CD14-positive monocyte (primary cell): Measurements from ENCODE around the gene OR8G1. TPM values are rescaled to one million over a fixed set of nuclear protein-coding genes. Genes with fewer than 3 reads are reported as not detected.

ENCODE experiments used
- DNase-seq, 3 donors: peaks; one replicate each; pipeline ENCODE4 v3.0.0-alpha.2; 2011 to 2022
- H2AFZ ChIP-seq: 2 replicates; pipeline ENCODE4 v1.6.0; 2012; ENCODE audit warnings: mild to moderate bottlenecking, low read depth, low read length, inconsistent platforms; ENCODE audit not compliant: insufficient read depth, poor library complexity, severe bottlenecking
- H3K27ac ChIP-seq, 2 donors: 1 replicate in 1 of 2; 2 replicates in 1 of 2; pipeline ENCODE4 v1.5.1; 2012 to 2013; ENCODE audit warnings: low read length in 2 of 2, control low read depth in 1 of 2, inconsistent platforms in 1 of 2, low read depth in 1 of 2, mild to moderate bottlenecking in 1 of 2
- H3K27me3 ChIP-seq, 2 donors: one replicate each; pipeline versions ENCODE4 v1.6.0 to v1.6.1; 2011 to 2013; ENCODE audit warnings: low read length in 2 of 2; ENCODE audit not compliant: control insufficient read depth in 2 of 2, insufficient read depth in 2 of 2
- H3K36me3 ChIP-seq, 2 donors: replicated peaks in 1 of 2; 1 replicate in 1 of 2; 2 replicates in 1 of 2; pipeline versions ENCODE4 v1.5.1 to v1.6.1; 2012 to 2013; ENCODE audit warnings: low read length in 2 of 2, control low read depth in 1 of 2, inconsistent platforms in 1 of 2, mild to moderate bottlenecking in 1 of 2; ENCODE audit not compliant: insufficient read depth in 2 of 2, control insufficient read depth in 1 of 2
- H3K4me1 ChIP-seq, 2 donors: 1 replicate in 1 of 2; 2 replicates in 1 of 2; pipeline versions ENCODE4 v1.5.1 to v1.6.1; 2012 to 2013; ENCODE audit warnings: low read length in 2 of 2, control low read depth in 1 of 2, inconsistent platforms in 1 of 2, mild to moderate bottlenecking in 1 of 2, moderate library complexity in 1 of 2; ENCODE audit not compliant: insufficient read depth in 2 of 2, control insufficient read depth in 1 of 2
- H3K4me2 ChIP-seq: replicated peaks from 2 replicates; pipeline ENCODE3; 2012; ENCODE audit warnings: low read length, moderate library complexity, mild to moderate bottlenecking; ENCODE audit not compliant: poor library complexity, severe bottlenecking; ENCODE audit errors: extremely low read depth
- H3K4me3 ChIP-seq, 3 experiments: fragments of 200-600 bp in 1 of 3; sonication (generic) in 1 of 3; replicated peaks in 1 of 3; 1 replicate in 2 of 3; 2 replicates in 1 of 3; pipeline ENCODE4 v1.5.1; 2011 to 2013; ENCODE audit warnings: low read length in 3 of 3, mild to moderate bottlenecking in 3 of 3, control low read depth in 2 of 3, low read depth in 2 of 3, inconsistent platforms in 1 of 3, moderate library complexity in 1 of 3
- H3K79me2 ChIP-seq: 2 replicates; pipeline ENCODE4 v1.6.0; 2012; ENCODE audit warnings: mild to moderate bottlenecking, control low read depth, inconsistent platforms, low read length, moderate library complexity; ENCODE audit not compliant: insufficient read depth
- H3K9ac ChIP-seq: 2 replicates; pipeline ENCODE4 v1.6.0; 2017; ENCODE audit warnings: low read length, mild to moderate bottlenecking; ENCODE audit not compliant: insufficient read depth, poor library complexity, severe bottlenecking
- H3K9me3 ChIP-seq, 2 donors: replicated peaks in 1 of 2; 1 replicate in 1 of 2; 2 replicates in 1 of 2; pipeline versions ENCODE4 v1.5.1 to v1.6.1; 2012 to 2013; ENCODE audit warnings: low read length in 2 of 2, control low read depth in 1 of 2; ENCODE audit not compliant: control insufficient read depth in 1 of 2, insufficient read depth in 1 of 2
- H4K20me1 ChIP-seq: 2 replicates; pipeline ENCODE4 v1.6.0; 2012; ENCODE audit warnings: mild to moderate bottlenecking, low read length, control low read depth, moderate library complexity; ENCODE audit not compliant: insufficient read depth
- H3K27ac Mint-ChIP-seq, 7 donors: one replicate each; pipeline ENCODE4 v1.8.0; 2020; ENCODE audit warnings: mild to moderate bottlenecking in 7 of 7, mixed read lengths in 7 of 7, moderate library complexity in 6 of 7, inconsistent platforms in 2 of 7
- H3K27me3 Mint-ChIP-seq, 3 donors: one replicate each; pipeline ENCODE4 v1.8.0; 2021 to 2022; ENCODE audit warnings: low read depth in 3 of 3, mild to moderate bottlenecking in 3 of 3, mixed read lengths in 3 of 3, moderate library complexity in 3 of 3, inconsistent platforms in 1 of 3
- H3K36me3 Mint-ChIP-seq, 2 donors: one replicate each; pipeline ENCODE4 v1.8.0; 2020; ENCODE audit warnings: mixed read lengths in 2 of 2, inconsistent platforms in 1 of 2, mild to moderate bottlenecking in 1 of 2
- H3K4me1 Mint-ChIP-seq: one replicate; pipeline ENCODE4 v1.8.0; 2020; ENCODE audit warnings: mild to moderate bottlenecking, mixed read lengths
- H3K4me3 Mint-ChIP-seq, 2 donors: one replicate each; pipeline ENCODE4 v1.8.0; 2020; ENCODE audit warnings: mild to moderate bottlenecking in 2 of 2, mixed read lengths in 2 of 2, moderate library complexity in 1 of 2
- H3K9me3 Mint-ChIP-seq, 7 donors: one replicate each; pipeline ENCODE4 v1.8.0; 2020 to 2022; ENCODE audit warnings: mixed read lengths in 7 of 7, mild to moderate bottlenecking in 6 of 7, moderate library complexity in 6 of 7, inconsistent platforms in 2 of 7
- CTCF ChIP-seq: fragments of 200-600 bp; IDR thresholded peaks from one replicate; pipeline ENCODE4 v1.8.0; 2022; ENCODE audit warnings: antibody characterized with exemption, mild to moderate bottlenecking
- WGBS: methylation state at CpG from one replicate; pipeline ENCODE4 v1.1.5; 2013; ENCODE audit warnings: missing lambda C conversion rate; ENCODE audit not compliant: insufficient coverage; 5-methylcytosine and 5-hydroxymethylcytosine counted together
- intact Hi-C, 2 donors: fragments of 100-400 bp; cut with micrococcal nuclease; formaldehyde crosslinking; loops; one replicate each; pipeline versions ENCODE4 v1.15.0 to v1.15.1; 2023
- polyA plus RNA-seq, 3 donors: library from polyadenylated mRNA; depleted of rRNA in 1 of 3; unstranded in 2 of 3; stranded (reverse) in 1 of 3; fragments of 300-500 nt in 2 of 3; fragments of >200 nt in 1 of 3; fragmentation: Illumina TruSeq in 2 of 3; gene quantifications; 1 replicate in 2 of 3; 2 replicates in 1 of 3; pipeline ENCODE4 v1.2.3, GENCODE V29; 2012 to 2021

OR8G1 gene
- polyA plus RNA-seq, 3 donors = not detected

- H3K36me3 Mint-ChIP-seq = no peaks in the 10 kb centered on the region
- intact Hi-C loops = no loop called here
- no peak for TF ChIP-seq CTCF
Observed at GRCh38 chr11:124204008-124204407, 36.9 kb upstream of the OR8G1 start.

GRCh38 chr11:124207102-124207792 is 33.6 kb upstream of the OR8G1 start:
- intact Hi-C loops = no loop called here
- Histone ChIP-seq H3K27ac (no peak overlapping the region), H3K4me2 (no peak overlapping the region), H3K36me3 (no peaks in the 10 kb centered on the region), H3K27me3 (no peaks in the 10 kb centered on the region), H3K9me3 (no peaks in the 10 kb centered on the region), H3K79me2 (no peaks in the 10 kb centered on the region), H4K20me1 (no peaks in the 10 kb centered on the region), H3K9ac (no peak overlapping the region), H3K4me1 (peaks cover 0 to 2% of the 10 kb centered on the region in 2 donors), H3K4me3 (no peak overlapping the region), H2AFZ (peak overlapping the region; percentile 39)
- Mint-ChIP-seq H3K27ac (peak overlapping the region in 6 of 7 donors; percentile 14 to 73 (median 50)), H3K4me3 (no peak overlapping the region), H3K9me3 (peaks cover 0 to 2% (median 0%) of the 10 kb centered on the region in 7 donors), H3K27me3 (peaks cover 0 to 5% (median 0%) of the 10 kb centered on the region in 3 donors), H3K36me3 (no peaks in the 10 kb centered on the region), H3K4me1 (peaks cover 8% of the 10 kb centered on the region)
- no CpG with 5 or more reads among the region's 6 CpGs for WGBS
- no peak for TF ChIP-seq CTCF
- DNase-seq = peak; percentile 27 to 58 (median 39)

More at GRCh38 chr11:124204008-124204407, 36.9 kb upstream of the OR8G1 start:
- Histone ChIP-seq H2AFZ (no peak overlapping the region), H3K9me3 (no peaks in the 10 kb centered on the region), H3K27me3 (no peaks in the 10 kb centered on the region), H3K4me1 (peaks cover 0 to 2% of the 10 kb centered on the region in 2 donors), H3K36me3 (no peaks in the 10 kb centered on the region), H3K79me2 (no peaks in the 10 kb centered on the region), H4K20me1 (no peaks in the 10 kb centered on the region), H3K27ac (no peak overlapping the region), H3K4me2 (no peak overlapping the region), H3K9ac (no peak overlapping the region), H3K4me3 (no peak overlapping the region)
- peaks cover 0 to 3% (median 0%) of the 10 kb centered on the region in 7 donors for H3K9me3 Mint-ChIP-seq
- 100% methylated on average over 4 of the region's 5 CpGs for WGBS
- H3K4me3 Mint-ChIP-seq = no peak overlapping the region
- H3K27ac Mint-ChIP-seq = no peak overlapping the region
- H3K27me3 Mint-ChIP-seq = peaks cover 0 to 5% (median 0%) of the 10 kb centered on the region in 3 donors
- no peak for DNase-seq
- H3K4me1 Mint-ChIP-seq = peaks cover 8% of the 10 kb centered on the region
